Measurements from ENCODE around the gene USP54.

- TF ChIP-seq EZH2phosphoT487 (IDR thresholded peaks at IDR 0.05; ENCODE audit: borderline replicate concordance, low read depth, low read length) (no peak), CTCF (conservative IDR thresholded peaks at IDR 0.05; ENCODE audit: low read length) (no peak)
Measured at GRCh38 chr10:73478636-73479035, 112.5 kb downstream of the USP54 start.
